Pancreas (tissue), 10 donors: Measurements from ENCODE around the gene PRTFDC1. TPM values are rescaled to one million over a fixed set of nuclear protein-coding genes. Genes with fewer than 3 reads are reported as not detected.

Source experiments
- ATAC-seq, 4 donors: fragments of 200-7000 bp; cut with Tn5 transposase; one replicate each; pipeline versions ENCODE4 v1.8.0 to v1.9.1; 2020; ENCODE audit warnings: mild to moderate bottlenecking in 4 of 4, moderate library complexity in 4 of 4
- DNase-seq, 6 donors: peaks; one replicate each; pipeline ENCODE4 v3.0.0-alpha.2; 2020
- FAIRE-seq: peaks from 2 replicates; lab custom pipeline; 2012; peaks lifted over from hg19 to GRCh38; lab: Jason Lieb, UNC
- H3K27ac ChIP-seq, 4 donors: fragments of 200-600 bp; sonication (generic); 1 replicate in 3 of 4; 2 replicates in 1 of 4; pipeline versions ENCODE4 v1.5.0 to v1.8.0; 2020
- H3K27me3 ChIP-seq, 4 donors: fragments of 200-600 bp; one replicate each; pipeline ENCODE4 v1.8.0; 2021
- H3K36me3 ChIP-seq, 3 donors: fragments of 200-600 bp; sonication (generic) in 1 of 3; one replicate each; pipeline versions ENCODE4 v1.5.0 to v1.8.0; 2020 to 2021
- H3K4me1 ChIP-seq, 3 donors: fragments of 200-600 bp; one replicate each; pipeline ENCODE4 v1.8.0; 2021
- H3K4me3 ChIP-seq, 4 donors: fragments of 200-600 bp; sonication (generic) in 2 of 4; one replicate each; pipeline versions ENCODE4 v1.5.0 to v1.8.0; 2020 to 2021
- H3K9me3 ChIP-seq, 4 donors: fragments of 200-600 bp; one replicate each; pipeline ENCODE4 v1.8.0; 2021
- WGBS, 2 donors: extraction: QIAGEN DNeasy Blood & Tissue Kit; methylation state at CpG; one replicate each; pipeline ENCODE4 v1.1.7; 2013; 5-methylcytosine and 5-hydroxymethylcytosine counted together
- intact Hi-C, 3 donors: fragments of 100-400 bp; cut with DNase I; formaldehyde crosslinking; loops; one replicate each; pipeline versions ENCODE4 v1.11.1 to v1.14.2; 2022
- polyA plus RNA-seq, 2 donors: library from polyadenylated mRNA; stranded (reverse); fragments of 200-250 nt; gene quantifications; one replicate each; pipeline ENCODE4 v1.2.3, GENCODE V29; 2013
- total RNA-seq, 6 donors: library from RNA; stranded (reverse); fragmentation: NEBNext Ultra II Directional in 4 of 6; extraction: Animal tissue kit (Norgen Biotek cat#: 25700) in 4 of 6; gene quantifications; one replicate each; pipeline versions ENCODE4 v1.2.1 to v1.2.4, GENCODE V29; 2021 to 2023
- TF ChIP-seq, protein P1 (sequence below), 4 donors: fragments of 200-600 bp; sonication (generic) in 3 of 4; IDR thresholded peaks; one replicate each; pipeline versions ENCODE4 v1.5.0 to v1.8.0; 2021; ENCODE audit warnings: antibody characterized with exemption in 4 of 4
- donor health status: healthy with polysubstance abuse.
- donor health status: DM: no; HTN: no; CAD: no; lungs with moderate emphysema.
- donor health status: DM: no; HTN: no; CAD: no.
- donor health status: control.
- donor health status: control.
- donor health status: Bipolar disorder and iron deficiency.
- donor health status: DM: yes; HTN: yes; CAD: no.
- donor health status: DM: no; HTN: no; CAD: no.
- donor health status: DM: no; HTN: no; CAD: no.
- donor health status: DM: yes; HTN: yes; CAD: no.

PRTFDC1 gene
- total and polyA plus RNA-seq, 8 donors, result 1.7 to 6.1 (median 2.8) TPM

- H3K4me1 ChIP-seq, result peaks cover 0 to 16% (median 9%) of the 10 kb centered on the region in 3 donors
- FAIRE-seq (no peak), ATAC-seq (no peak), DNase-seq (no peak)
- intact Hi-C loops, result no loop called here
- H3K27ac ChIP-seq, result no peak overlapping the region
- no peaks in the 10 kb centered on the region for H3K36me3 ChIP-seq
- TF ChIP-seq, protein P1, sequence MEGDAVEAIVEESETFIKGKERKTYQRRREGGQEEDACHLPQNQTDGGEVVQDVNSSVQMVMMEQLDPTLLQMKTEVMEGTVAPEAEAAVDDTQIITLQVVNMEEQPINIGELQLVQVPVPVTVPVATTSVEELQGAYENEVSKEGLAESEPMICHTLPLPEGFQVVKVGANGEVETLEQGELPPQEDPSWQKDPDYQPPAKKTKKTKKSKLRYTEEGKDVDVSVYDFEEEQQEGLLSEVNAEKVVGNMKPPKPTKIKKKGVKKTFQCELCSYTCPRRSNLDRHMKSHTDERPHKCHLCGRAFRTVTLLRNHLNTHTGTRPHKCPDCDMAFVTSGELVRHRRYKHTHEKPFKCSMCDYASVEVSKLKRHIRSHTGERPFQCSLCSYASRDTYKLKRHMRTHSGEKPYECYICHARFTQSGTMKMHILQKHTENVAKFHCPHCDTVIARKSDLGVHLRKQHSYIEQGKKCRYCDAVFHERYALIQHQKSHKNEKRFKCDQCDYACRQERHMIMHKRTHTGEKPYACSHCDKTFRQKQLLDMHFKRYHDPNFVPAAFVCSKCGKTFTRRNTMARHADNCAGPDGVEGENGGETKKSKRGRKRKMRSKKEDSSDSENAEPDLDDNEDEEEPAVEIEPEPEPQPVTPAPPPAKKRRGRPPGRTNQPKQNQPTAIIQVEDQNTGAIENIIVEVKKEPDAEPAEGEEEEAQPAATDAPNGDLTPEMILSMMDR (IDR thresholded peaks at IDR 0.05), result no peak
- no peak overlapping the region for H3K4me3 ChIP-seq
- no peaks in the 10 kb centered on the region for H3K9me3 ChIP-seq
- H3K27me3 ChIP-seq, result no peaks in the 10 kb centered on the region
- 73 to 74% methylated on average over 6 of the region's 6 CpGs for WGBS, 2 donors
Measured at GRCh38 chr10:24849051-24849450, 103.4 kb downstream of the PRTFDC1 start.

- H3K27me3 ChIP-seq, result no peaks in the 10 kb centered on the region
- TF ChIP-seq, protein P1 (IDR thresholded peaks at IDR 0.05), result no peak
- H3K4me1 ChIP-seq, result peaks cover 0 to 16% (median 9%) of the 10 kb centered on the region in 3 donors
- WGBS, 2 donors, result 27 to 31% methylated on average over 6 of the region's 6 CpGs
- no peak overlapping the region for H3K4me3 ChIP-seq
- H3K27ac ChIP-seq, result no peak overlapping the region
- DNase-seq (no peak), FAIRE-seq (no peak), ATAC-seq (peak in 1 of 4 donors; percentile 25)
- intact Hi-C loops, result no loop called here
- H3K9me3 ChIP-seq, result no peaks in the 10 kb centered on the region
- no peaks in the 10 kb centered on the region for H3K36me3 ChIP-seq
Measured at GRCh38 chr10:24848195-24848594, 104.2 kb downstream of the PRTFDC1 start.

- no peaks in the 10 kb centered on the region for H3K27me3 ChIP-seq
- intact Hi-C loops, result no loop called here
- no peak overlapping the region for H3K27ac ChIP-seq
- no peak for ATAC-seq
- no peaks in the 10 kb centered on the region for H3K9me3 ChIP-seq
- no peaks in the 10 kb centered on the region for H3K36me3 ChIP-seq
- TF ChIP-seq, protein P1 (IDR thresholded peaks at IDR 0.05), result no peak
- FAIRE-seq, result no peak
- no peak for DNase-seq
- 87 to 88% methylated on average over 13 of the region's 13 CpGs for WGBS, 2 donors
- no peak overlapping the region for H3K4me3 ChIP-seq
- H3K4me1 ChIP-seq, result peaks cover 0 to 16% (median 9%) of the 10 kb centered on the region in 3 donors
Measured at GRCh38 chr10:24847112-24848070, 105.0 kb downstream of the PRTFDC1 start.

GRCh38 chr10:24844742-24845141, 107.7 kb downstream of the PRTFDC1 start:
- ATAC-seq (no peak), DNase-seq (no peak), FAIRE-seq (no peak)
- intact Hi-C loops, result no loop called here
- Histone ChIP-seq H3K36me3 (no peaks in the 10 kb centered on the region), H3K9me3 (no peaks in the 10 kb centered on the region), H3K4me3 (no peak overlapping the region), H3K27me3 (no peaks in the 10 kb centered on the region), H3K27ac (no peak overlapping the region), H3K4me1 (peaks cover 0 to 13% (median 9%) of the 10 kb centered on the region in 3 donors)
- 80 to 91% methylated on average over 2 of the region's 2 CpGs for WGBS, 2 donors
- TF ChIP-seq, protein P1 (IDR thresholded peaks at IDR 0.05), result no peak

- TF ChIP-seq, protein P1 (IDR thresholded peaks at IDR 0.05), result no peak
- H3K36me3 ChIP-seq, result no peaks in the 10 kb centered on the region
- FAIRE-seq (no peak), DNase-seq (no peak), ATAC-seq (no peak)
- 47 to 73% methylated on average over 2 of the region's 2 CpGs for WGBS, 2 donors
- no peaks in the 10 kb centered on the region for H3K27me3 ChIP-seq
- peaks cover 0 to 4% (median 0%) of the 10 kb centered on the region in 3 donors for H3K4me1 ChIP-seq
- H3K27ac ChIP-seq, result no peak overlapping the region
- intact Hi-C loops, result no loop called here
- no peaks in the 10 kb centered on the region for H3K9me3 ChIP-seq
- H3K4me3 ChIP-seq, result no peak overlapping the region
Measured at GRCh38 chr10:24843256-24843655, 109.2 kb downstream of the PRTFDC1 start.
